GM19099 (cell line): ENCODE data around the gene MTRFR.

Experiments used
- POLR2A ChIP-seq: IDR thresholded peaks from 3 replicates; pipeline ENCODE4 v1.6.1; 2011; ENCODE audit warnings: low read depth; ENCODE audit not compliant: insufficient read length; ENCODE audit errors: extremely low read depth

The MTRFR gene

DNA sequence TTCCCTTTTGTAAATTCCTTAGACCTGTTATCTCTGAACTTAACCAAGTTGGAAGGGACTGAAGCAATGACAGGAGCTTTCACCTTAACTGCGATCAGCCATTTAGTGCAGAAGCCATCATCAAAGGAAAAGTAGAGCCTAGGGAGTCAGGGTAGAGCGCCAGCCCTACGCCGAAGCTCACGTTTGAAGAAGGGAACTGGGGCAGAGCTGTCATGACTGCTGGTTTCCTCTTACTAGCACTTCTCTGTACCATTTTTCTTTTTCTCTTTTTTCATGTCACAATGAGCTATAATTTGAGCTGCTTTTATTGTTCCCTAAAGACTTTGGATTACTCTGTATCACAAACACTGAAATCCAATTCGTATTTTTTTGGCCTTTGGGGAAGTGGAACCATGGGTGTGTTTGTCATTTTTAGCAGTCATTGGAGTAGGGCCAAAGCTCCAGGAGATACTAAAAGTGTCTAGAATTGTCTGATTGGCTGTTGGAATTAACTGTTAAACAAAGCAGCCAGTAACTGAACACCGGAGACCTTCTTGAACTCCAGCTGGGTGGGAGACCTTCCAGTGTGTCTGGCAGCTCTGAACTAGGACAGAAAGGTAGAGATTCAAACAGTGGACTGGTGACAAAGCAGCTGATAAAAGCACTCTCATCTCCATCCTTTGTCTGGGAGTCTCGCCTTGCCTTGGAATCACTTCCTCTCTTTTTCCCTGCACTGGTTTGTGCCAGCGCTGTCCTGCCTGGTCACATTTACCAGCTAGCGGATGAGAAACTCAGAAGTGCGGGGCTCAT is 9.1 kb downstream of the MTRFR start:
- TF ChIP-seq POLR2A, result no peak

GRCh38 chr12:123243671-123244262 is 10.5 kb downstream of the MTRFR start:
- TF ChIP-seq POLR2A, result no peak

DNA sequence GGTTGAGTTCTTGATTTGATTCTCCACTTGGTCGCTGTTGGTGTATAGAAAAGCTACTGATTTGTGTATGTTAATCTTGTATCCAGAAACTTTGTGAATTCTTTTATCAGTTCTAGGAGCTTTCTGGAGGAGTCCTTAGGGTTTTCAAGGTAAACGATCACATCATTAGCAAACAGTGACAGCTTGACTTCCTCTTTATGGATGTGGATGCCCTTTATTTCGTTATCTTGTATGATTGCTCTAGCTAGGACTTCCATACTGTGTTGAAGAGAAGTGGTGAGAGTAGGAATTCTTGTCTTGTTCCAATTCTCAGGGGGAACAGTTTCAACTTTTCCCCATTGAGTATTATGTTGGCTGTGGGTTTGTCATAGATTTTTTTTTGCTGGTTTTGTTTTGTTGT is 12.4 kb downstream of the MTRFR start:
- no peak for TF ChIP-seq POLR2A

DNA sequence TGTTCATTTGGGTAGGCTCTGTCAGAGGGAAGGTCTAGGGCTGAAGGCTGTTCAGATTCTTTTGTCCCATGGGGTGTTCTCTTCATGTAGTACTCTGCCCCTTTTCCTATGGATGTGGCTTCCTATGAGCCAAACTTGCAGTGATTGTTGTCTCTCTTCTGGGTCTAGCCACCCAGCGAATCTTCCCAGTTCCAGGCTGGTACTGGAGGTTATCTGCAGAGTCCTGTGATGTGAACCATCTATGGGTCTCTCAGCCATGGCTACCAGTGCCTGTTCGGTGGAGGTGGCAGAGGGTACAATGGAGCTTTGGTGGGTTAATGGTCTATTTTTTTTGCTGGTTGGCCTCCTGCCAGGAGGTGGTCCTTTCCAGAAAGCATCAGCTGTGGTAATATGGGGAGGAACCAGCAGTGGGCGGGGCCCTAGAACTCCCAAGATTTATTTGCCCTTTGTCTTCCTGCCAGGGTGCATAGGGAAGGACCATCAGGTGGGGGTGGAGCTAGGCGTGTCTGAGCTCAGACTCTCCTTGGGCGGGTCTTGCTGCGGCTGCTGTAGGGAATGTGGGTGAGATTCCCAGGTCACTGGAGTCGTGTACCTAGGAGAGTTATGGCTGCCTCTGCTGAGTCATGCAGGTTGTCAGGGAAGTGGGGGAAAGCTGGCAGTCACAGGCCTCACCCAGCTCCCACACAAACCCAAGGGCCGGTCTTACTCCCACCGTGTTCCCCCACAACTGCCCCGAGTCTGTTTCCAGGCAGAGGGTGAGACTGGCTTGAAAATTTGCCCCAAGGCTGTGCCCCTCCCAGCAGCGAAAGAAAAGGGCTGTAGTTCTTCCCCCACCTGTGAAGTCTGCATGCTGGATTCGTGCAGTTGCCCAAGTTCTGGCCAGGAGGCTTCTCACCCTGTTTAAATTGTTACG is 17.5 kb downstream of the MTRFR start:
- TF ChIP-seq POLR2A, result no peak

DNA sequence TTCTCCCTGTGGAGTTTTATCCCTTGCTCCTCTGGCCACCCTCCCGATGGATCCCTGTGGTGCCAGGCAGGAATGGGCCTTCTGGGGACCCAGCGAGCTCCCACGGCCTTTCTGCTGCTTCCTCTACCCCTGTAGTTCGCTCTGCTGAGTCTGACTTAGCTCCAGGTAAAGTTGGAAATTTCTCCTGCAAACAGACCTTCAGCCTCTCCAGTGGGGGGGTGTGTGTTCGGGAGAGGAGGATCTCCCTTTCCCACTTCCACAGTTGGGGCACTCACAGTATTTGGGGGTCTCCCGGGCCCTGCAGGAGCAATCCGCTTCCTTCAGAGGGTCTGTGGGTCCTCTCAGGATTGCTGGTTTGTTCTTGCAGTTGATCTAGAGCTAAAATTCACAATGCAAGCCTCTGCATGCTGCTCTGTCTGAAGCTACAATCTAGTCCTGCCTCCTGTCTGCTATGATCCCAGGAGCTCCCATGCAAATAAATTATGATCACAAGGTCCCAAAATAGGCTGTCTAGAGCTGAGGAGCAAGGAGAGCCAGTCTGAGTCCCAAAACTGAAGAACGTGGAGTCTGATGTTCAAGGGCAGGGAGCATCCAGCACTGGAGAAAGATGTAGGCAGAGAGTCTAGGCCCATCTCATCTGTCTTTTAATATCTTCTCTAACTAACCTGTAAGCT is 18.3 kb downstream of the MTRFR start:
- TF ChIP-seq POLR2A, result no peak

GRCh38 chr12:123253641-123254459 is 20.6 kb downstream of the MTRFR start:
- no peak for TF ChIP-seq POLR2A

- TF ChIP-seq POLR2A, result no peak
Measured at GRCh38 chr12:123254853-123255446, 21.7 kb downstream of the MTRFR start.

DNA sequence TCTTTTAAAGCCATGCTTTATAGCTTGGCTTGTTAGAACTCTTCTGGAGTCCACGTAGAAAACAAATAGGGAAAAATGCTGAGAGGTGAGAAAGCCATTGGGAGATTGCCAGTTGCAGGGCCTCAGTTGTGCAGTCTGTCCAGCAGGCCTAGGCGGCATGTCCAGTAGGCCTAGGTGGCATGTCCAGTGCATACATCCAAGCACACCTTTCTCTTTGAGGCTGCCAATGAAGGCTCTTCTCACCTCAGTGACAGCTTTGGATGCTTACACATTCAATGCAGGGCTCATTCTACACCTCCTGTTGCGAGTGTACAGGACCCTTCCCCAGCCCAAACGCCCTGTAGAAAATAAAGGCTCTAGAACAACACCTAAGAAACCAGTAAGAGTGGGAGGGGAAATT is 25.4 kb downstream of the MTRFR start:
- no peak for TF ChIP-seq POLR2A

DNA sequence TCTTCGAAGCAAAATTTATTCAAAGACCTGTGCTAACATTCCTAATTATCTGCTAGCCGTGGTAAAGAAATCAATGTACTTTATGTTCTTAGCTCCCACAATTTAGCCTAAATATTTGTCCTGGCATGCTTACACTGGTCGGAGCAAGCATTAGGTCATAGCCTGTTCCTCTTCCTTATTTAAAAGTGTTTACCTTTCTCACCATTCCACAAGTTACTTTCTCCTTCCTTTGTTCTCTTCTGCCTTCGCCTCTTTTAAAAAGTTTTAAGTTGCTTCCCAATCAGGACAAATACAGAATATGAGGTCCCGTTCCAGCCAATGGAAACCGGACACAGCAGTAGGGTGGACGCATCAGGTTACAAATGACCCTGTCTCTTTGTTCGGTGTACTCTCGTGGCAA is 26.8 kb downstream of the MTRFR start:
- TF ChIP-seq POLR2A, result no peak

DNA sequence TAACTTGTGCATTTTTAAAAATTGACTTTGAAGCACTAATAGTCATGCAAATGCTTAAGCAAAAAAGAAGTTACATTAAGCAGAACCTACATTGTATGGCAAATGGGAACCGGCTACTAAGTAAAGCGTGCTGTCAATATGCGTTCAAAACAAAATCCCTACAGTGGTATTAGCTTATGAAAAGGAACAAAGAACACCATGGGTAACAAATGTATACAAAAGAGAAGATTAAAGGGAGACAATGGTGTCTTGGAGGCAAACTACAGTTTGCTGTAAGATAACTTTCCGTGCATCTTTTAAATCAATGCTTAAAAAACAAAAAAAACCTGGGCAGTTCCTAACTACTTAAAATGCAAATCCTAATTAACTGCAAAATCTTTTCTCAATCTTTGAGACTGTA is 28.0 kb downstream of the MTRFR start:
- no peak for TF ChIP-seq POLR2A

GRCh38 chr12:123263196-123263817 is 30.1 kb downstream of the MTRFR start:
- TF ChIP-seq POLR2A, result no peak

DNA sequence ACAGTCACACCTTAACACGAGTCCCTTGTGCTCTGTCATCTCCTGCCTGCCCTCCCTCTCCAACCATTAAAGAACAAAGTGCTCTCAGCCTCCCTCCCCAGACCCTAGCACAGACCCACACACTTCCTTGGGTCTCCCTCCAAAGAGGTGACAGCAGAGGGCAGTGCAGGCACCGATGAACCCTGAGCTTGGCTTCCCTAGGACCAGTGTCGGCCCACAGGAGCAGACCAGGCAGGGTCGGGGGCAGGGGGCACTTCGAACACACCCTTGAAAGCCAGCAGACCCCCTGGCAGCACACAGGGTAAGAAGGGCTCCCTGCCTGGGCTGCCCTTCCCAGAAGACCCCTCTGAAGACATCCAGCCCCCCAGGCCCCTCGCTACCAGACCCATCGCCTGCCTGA is 31.4 kb downstream of the MTRFR start:
- no peak for TF ChIP-seq POLR2A
